IgD-negative memory B cell (primary cell): ENCODE data around the gene DPP10. TPM values are rescaled to one million over a fixed set of nuclear protein-coding genes. Genes with fewer than 3 reads are reported as not detected.
"Not testable (repeated sequence)": the region's sequence is repeated elsewhere in the genome, so short reads cannot be mapped to it uniquely, and the experiment has no call there.

Experiments
- H3K27ac Mint-ChIP-seq, 3 donors: one replicate each; pipeline ENCODE4 v1.8.0; 2020 to 2022; ENCODE audit warnings: mild to moderate bottlenecking in 3 of 3, mixed read lengths in 3 of 3, moderate library complexity in 1 of 3
- H3K27me3 Mint-ChIP-seq: one replicate; pipeline ENCODE4 v1.8.0; 2021; ENCODE audit warnings: mixed read lengths
- H3K36me3 Mint-ChIP-seq: one replicate; pipeline ENCODE4 v1.8.0; 2020; ENCODE audit warnings: mild to moderate bottlenecking, mixed read lengths
- H3K4me1 Mint-ChIP-seq, 3 donors: one replicate each; pipeline ENCODE4 v1.8.0; 2020 to 2022; ENCODE audit warnings: mixed read lengths in 3 of 3, mild to moderate bottlenecking in 1 of 3
- H3K4me3 Mint-ChIP-seq, 4 donors: one replicate each; pipeline ENCODE4 v1.8.0; 2020 to 2022; ENCODE audit warnings: mild to moderate bottlenecking in 4 of 4, mixed read lengths in 4 of 4, moderate library complexity in 3 of 4
- H3K9me3 Mint-ChIP-seq, 3 donors: one replicate each; pipeline ENCODE4 v1.8.0; 2020 to 2021; ENCODE audit warnings: mixed read lengths in 3 of 3, mild to moderate bottlenecking in 1 of 3
- polyA plus RNA-seq: library from polyadenylated mRNA; unstranded; fragments of 300-500 nt; fragmentation: Illumina TruSeq; gene quantifications from one replicate; pipeline ENCODE4 v1.2.3, GENCODE V29; 2021

Gene DPP10
- polyA plus RNA-seq, 1 donor from 2014 or later = not detected

DNA sequence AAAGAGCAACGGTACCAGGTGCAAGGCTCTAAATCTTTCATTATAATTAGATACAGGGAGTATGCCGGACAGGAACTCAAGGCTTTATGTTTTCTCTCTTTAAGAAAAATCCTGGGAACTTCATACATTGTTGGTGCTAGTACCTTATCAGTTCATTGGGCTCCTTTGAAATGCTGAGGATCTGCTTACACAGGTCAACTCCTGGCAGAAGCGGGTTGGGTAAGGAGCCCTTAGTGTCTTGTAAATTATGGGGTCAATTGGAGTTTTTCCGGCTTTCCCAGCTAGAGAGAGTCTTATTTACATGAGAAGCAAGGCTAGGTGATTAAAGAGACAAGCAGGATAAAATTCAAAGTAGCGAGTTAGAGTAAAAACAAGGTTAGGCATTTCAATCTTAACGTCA is 998.3 kb downstream of the DPP10 start:
- not testable (repeated sequence) for H3K27me3 Mint-ChIP-seq, H3K36me3 Mint-ChIP-seq, H3K4me1 Mint-ChIP-seq, H3K4me3 Mint-ChIP-seq, H3K27ac Mint-ChIP-seq
- peaks cover 7 to 16% (median 11%) of the 10 kb centered on the region in 3 donors for H3K9me3 Mint-ChIP-seq

DNA sequence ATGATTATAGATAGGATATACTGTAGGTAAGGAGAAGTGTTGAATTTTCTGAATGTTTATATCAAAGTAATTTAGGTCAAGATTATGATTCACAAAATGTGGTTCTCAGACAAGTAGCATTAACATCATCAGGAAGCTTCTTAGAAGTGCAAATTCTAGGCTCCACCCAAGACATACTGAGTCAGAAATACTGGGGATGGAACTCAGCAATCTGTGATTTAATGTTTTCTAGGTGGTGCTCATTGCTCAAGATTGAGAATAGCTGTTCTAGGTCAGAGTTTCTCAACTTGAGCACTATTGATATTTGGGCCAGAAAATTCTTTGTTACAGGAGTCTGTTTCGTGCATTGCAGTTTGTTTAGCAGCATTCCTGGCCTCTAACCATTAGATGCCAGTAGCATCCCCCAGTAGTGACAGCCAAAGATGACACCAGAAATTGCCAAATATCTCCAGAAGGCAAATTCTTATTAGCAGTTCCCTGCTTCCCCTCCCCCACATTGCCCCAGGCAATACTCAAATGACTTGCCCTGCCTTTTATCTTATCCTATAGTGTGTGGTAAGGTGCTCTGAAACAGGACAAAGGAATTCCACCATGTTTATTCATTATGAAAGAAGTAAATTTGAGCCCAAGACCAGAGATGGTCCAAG is 1001.2 kb downstream of the DPP10 start:
- H3K9me3 Mint-ChIP-seq = peaks cover 7 to 16% (median 13%) of the 10 kb centered on the region in 3 donors
- no peaks in the 10 kb centered on the region for H3K4me1 Mint-ChIP-seq
- no peak overlapping the region for H3K4me3 Mint-ChIP-seq
- H3K27ac Mint-ChIP-seq = no peak overlapping the region
- H3K36me3 Mint-ChIP-seq = no peaks in the 10 kb centered on the region
- no peaks in the 10 kb centered on the region for H3K27me3 Mint-ChIP-seq

DNA sequence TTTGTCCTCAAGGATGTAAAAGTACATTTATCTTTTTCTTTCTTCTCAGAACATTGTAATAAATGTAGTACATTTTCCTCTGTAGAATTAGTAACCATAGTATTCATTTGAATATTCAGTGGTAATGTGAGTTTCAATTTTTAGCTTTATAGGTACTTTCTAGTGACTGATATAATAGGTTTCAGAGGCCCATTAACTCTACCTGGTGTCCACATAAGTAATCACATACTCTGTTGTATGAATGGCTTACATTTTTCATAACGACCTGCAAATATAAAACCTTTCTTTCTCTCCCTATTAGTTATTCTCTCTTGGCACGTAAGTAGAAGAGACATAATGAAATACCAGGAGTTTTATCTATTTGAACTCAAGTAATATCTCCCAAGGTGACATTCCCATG is 1017.6 kb downstream of the DPP10 start:
- Mint-ChIP-seq H3K27me3 (no peaks in the 10 kb centered on the region), H3K4me3 (no peak overlapping the region), H3K36me3 (no peaks in the 10 kb centered on the region), H3K4me1 (no peaks in the 10 kb centered on the region), H3K27ac (no peak overlapping the region), H3K9me3 (peaks cover 0 to 5% (median 2%) of the 10 kb centered on the region in 3 donors)

DNA sequence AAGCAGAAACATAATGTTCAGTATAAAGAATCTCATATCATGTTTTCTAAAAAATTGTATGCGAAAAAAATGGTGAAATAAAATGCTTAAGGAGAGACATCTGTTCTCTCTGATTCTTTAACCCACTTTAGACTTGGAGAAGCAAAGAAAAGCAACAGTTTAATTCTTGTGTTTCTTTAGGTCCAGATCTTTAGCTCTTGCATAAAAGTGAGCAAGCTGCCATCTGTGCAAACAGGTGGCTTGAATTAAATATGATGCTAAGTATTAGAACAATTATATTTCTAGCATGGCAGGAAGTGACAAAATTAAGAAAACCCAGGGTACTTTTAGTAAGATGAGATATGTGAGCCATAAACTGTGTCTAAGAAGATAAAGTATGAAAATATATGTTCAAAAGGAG is 1038.3 kb downstream of the DPP10 start:
- Mint-ChIP-seq H3K27me3 (no peaks in the 10 kb centered on the region), H3K36me3 (peaks cover 2% of the 10 kb centered on the region), H3K4me1 (peaks cover 0 to 1% (median 0%) of the 10 kb centered on the region in 3 donors), H3K9me3 (peaks cover 5 to 24% (median 10%) of the 10 kb centered on the region in 3 donors), H3K27ac (no peak overlapping the region), H3K4me3 (no peak overlapping the region)

DNA sequence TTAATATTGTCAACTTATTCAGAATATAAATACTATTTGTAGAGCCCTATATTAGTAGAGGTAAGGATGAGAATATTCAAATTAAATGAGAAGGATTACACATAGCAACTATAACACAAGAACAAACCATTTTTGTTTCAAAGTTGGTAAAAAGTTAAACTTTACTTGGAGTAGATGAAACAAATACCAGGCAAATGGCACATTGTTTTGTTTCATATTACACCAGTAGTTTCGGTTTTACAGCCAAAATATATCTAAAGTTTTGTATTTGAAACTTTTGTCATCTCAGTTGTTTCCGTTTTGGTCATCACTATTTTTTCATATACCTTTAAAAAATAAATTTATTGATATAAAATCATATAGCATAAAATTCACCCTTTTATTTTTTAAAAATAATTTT is 1039.4 kb downstream of the DPP10 start:
- Mint-ChIP-seq H3K9me3 (peaks cover 5 to 14% (median 10%) of the 10 kb centered on the region in 3 donors), H3K27me3 (no peaks in the 10 kb centered on the region), H3K4me3 (no peak overlapping the region), H3K4me1 (peaks cover 0 to 1% (median 0%) of the 10 kb centered on the region in 3 donors), H3K27ac (no peak overlapping the region), H3K36me3 (no peaks in the 10 kb centered on the region)

DNA sequence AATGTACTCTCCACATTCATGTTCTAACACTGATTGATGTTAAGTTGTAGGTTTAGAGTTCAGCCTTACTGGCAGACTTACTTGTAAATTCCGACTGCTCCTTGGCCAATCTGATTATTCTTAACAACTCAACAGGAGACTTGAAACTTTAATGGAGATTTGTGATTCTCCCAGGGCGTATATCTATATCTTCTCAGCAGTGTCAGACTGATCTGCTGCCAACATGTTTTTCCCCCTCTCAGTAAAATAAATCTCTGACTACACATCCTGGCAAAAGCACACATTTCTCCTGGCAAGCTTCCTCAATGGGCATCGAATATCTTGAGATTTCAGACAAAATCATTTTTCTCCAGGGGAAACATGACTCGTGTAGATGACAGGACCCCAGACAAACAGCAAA is 1041.2 kb downstream of the DPP10 start:
- Mint-ChIP-seq H3K9me3 (peaks cover 3 to 14% (median 10%) of the 10 kb centered on the region in 3 donors), H3K4me1 (peaks cover 0 to 1% (median 0%) of the 10 kb centered on the region in 3 donors), H3K4me3 (no peak overlapping the region), H3K36me3 (no peaks in the 10 kb centered on the region), H3K27ac (peak overlapping the region in 1 of 3 donors; percentile 20), H3K27me3 (no peaks in the 10 kb centered on the region)

DNA sequence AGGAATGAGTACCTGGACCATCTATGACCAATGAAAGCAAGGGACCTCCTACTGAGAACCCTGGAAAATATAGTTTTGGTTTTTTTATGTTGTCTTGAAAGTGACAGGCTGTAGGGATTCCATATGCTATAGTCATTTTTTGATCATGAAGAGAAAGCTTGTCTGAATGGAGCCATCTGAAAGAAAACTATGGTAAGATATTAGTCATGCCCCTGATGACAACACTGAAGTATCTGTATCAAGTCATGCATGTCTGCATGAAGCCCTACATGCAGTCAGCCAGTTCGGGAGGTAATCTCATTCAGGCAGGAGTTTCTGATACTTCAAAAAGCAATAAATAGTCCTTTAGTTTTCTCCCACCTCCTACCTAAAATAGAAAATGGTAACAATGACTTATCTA is 1042.0 kb downstream of the DPP10 start:
- no peak overlapping the region for H3K27ac Mint-ChIP-seq
- no peaks in the 10 kb centered on the region for H3K27me3 Mint-ChIP-seq

DNA sequence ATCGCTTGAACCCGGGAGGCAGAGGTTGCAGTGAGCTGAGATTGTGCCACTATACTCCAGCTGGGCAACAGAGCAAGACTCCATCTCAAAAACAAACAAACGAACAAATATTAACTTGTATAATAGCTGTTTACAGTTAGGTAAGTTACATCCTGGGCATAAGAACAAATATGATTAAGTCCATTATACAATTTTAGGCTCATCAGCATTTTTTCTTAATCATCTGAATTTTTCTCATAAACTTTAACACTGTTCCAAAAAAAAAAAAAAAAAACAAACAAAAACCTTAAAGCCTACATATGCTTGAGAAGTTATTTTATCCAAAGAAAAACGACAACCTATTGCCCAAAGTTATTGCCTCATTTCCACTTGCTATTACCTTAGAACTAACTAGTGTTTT is 1042.5 kb downstream of the DPP10 start:
- Mint-ChIP-seq H3K27me3 (no peaks in the 10 kb centered on the region), H3K36me3 (no peaks in the 10 kb centered on the region), H3K4me1 (peaks cover 0 to 1% (median 0%) of the 10 kb centered on the region in 3 donors), H3K9me3 (peaks cover 3 to 9% (median 7%) of the 10 kb centered on the region in 3 donors), H3K4me3 (no peak overlapping the region), H3K27ac (no peak overlapping the region)

More for the DNA sequence above, 1042.0 kb downstream of the DPP10 start:
- Mint-ChIP-seq H3K36me3 (no peaks in the 10 kb centered on the region), H3K4me1 (peaks cover 0 to 1% (median 0%) of the 10 kb centered on the region in 3 donors), H3K4me3 (no peak overlapping the region), H3K9me3 (peaks cover 3 to 9% (median 7%) of the 10 kb centered on the region in 3 donors)

DNA sequence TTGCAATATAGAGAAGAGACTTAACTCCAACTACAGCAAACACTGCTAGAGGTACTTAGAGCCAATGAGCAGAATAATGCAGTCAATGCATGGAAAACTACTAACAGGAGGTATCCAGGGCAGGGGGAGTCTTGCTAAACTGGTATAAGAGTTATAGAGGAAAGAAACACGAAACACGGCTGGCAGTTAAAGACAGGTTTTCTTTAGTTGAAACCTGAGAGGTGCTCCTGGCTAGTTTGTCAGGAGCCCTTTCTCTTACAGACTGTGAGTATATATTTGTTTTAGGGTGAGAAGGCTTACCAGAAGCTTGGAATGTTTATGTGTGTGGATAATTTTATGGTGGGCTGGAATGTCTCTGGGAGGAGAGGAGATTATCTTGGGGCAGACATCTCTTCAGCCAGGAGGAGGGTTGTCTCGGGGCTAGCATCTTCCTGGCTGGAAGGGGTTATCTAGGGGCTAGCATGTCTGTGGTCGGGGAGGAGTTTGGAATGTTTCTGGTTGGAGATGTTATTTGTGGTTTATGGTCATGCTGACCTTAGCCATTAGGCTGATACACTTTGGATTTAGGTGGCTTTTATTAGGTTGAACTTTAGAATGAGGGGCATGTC is 1048.8 kb downstream of the DPP10 start:
- Mint-ChIP-seq H3K4me1 (no peaks in the 10 kb centered on the region), H3K36me3 (no peaks in the 10 kb centered on the region), H3K27ac (no peak overlapping the region), H3K27me3 (no peaks in the 10 kb centered on the region), H3K9me3 (peaks cover 1 to 3% (median 3%) of the 10 kb centered on the region in 3 donors), H3K4me3 (no peak overlapping the region)

DNA sequence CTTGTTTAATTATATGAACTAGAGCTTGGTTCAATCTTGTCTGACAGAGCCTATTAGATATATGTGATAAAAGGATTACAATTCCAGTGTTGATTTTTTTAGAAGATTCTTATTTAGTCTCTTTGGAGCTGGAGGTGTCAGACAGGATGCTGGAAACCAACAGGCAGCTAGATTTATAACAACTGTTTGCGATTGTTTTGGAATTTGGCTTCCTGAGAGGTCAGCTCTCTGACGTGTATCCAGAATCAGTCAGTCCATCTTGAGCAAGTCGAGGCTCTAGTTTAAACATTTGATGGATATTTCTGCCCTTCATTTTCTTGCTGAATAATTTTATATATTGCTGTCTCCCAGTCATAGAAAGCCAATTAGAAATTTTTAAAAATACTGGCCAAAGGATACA is 1062.9 kb downstream of the DPP10 start:
- Mint-ChIP-seq H3K36me3 (no peaks in the 10 kb centered on the region), H3K9me3 (peaks cover 3 to 18% (median 5%) of the 10 kb centered on the region in 3 donors), H3K4me1 (no peaks in the 10 kb centered on the region), H3K4me3 (no peak overlapping the region), H3K27ac (no peak overlapping the region), H3K27me3 (no peaks in the 10 kb centered on the region)

DNA sequence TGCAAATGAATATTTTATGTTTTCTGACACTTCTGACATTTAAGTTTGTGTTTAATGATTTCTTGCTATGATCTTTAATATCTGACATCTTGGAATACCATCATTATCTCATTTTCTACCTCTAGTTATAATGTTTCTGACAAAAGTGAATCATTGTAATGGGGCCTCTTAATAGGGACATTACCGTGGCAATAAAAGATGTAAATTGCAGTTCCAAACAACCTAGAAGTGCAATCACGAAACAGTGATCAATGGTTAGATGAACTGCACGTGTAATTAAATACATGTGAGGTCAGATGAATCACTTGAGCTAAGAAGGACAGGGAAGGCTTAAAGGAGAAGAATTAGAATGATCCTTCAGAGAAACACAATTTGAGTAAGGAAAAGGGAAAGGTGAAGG is 1078.3 kb downstream of the DPP10 start:
- H3K9me3 Mint-ChIP-seq = peaks cover 2 to 14% (median 2%) of the 10 kb centered on the region in 3 donors
- H3K36me3 Mint-ChIP-seq = no peaks in the 10 kb centered on the region
- no peak overlapping the region for H3K4me3 Mint-ChIP-seq
- no peaks in the 10 kb centered on the region for H3K4me1 Mint-ChIP-seq
- no peaks in the 10 kb centered on the region for H3K27me3 Mint-ChIP-seq
- H3K27ac Mint-ChIP-seq = no peak overlapping the region

DNA sequence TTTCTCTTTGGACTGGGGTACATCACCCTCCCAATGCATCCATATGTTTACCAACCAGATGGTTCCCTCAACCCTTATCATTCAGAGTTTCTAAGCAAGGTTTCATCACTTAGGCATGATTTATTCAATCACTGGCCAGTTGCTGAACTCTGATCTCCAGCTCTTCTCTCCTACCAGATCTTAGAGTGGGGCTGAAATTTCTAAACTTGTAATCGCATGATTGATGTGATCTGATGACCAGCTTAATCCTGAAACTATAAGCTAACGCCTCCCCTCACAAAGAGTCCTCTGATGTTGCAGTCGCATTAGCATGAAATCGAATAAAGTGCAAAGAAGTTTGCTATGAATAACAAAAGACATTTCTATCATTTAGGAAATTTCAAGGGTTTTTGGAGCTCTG is 1082.0 kb downstream of the DPP10 start:
- H3K36me3 Mint-ChIP-seq = no peaks in the 10 kb centered on the region
- no peaks in the 10 kb centered on the region for H3K4me1 Mint-ChIP-seq
- H3K27ac Mint-ChIP-seq = no peak overlapping the region
- no peak overlapping the region for H3K4me3 Mint-ChIP-seq
- H3K9me3 Mint-ChIP-seq = peaks cover 0 to 14% (median 9%) of the 10 kb centered on the region in 3 donors
- no peaks in the 10 kb centered on the region for H3K27me3 Mint-ChIP-seq

DNA sequence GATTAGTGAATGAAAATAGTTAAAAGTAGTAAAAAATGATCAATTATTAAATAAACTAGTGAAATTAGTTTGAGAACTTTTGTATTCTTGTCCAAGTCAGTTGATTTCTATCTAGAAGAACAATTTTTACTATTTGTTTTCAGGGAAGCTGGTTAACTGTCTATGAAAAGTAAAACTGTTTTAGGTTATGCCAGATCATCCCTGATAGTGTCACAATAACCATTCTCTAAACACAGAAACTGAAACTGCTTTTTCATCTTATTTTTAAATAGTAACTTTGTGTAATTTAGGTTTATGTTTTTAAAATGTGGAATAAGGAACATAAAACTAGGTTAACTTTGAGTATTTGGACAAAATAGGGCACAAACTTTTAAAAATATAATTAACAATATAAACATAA is 1087.2 kb downstream of the DPP10 start:
- no peaks in the 10 kb centered on the region for H3K27me3 Mint-ChIP-seq
- H3K4me1 Mint-ChIP-seq = no peaks in the 10 kb centered on the region
- peaks cover 0 to 8% (median 3%) of the 10 kb centered on the region in 3 donors for H3K9me3 Mint-ChIP-seq
- no peaks in the 10 kb centered on the region for H3K36me3 Mint-ChIP-seq
- H3K4me3 Mint-ChIP-seq = no peak overlapping the region
- no peak overlapping the region for H3K27ac Mint-ChIP-seq

DNA sequence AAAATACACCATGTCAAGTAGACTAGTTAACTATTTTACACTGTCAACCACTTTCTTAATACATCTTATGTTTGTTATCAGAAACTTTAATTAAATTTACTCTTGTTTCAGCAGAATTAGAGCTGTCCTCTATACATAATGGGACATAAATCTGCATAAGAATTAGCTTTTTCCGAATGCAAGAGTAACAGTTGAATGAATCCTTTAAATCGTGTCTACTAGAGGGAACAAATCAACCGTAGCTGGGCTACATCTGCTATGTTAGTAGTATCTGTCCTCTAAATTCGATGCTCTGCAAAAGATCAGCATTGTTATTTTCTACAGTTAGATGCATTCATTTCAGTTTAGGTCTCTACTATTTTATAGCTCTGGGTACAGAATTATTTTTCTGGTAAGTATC is 1090.6 kb downstream of the DPP10 start:
- no peaks in the 10 kb centered on the region for H3K4me1 Mint-ChIP-seq
- H3K27ac Mint-ChIP-seq = no peak overlapping the region
- H3K27me3 Mint-ChIP-seq = no peaks in the 10 kb centered on the region
- H3K36me3 Mint-ChIP-seq = no peaks in the 10 kb centered on the region
- H3K4me3 Mint-ChIP-seq = no peak overlapping the region
- peaks cover 0 to 3% (median 0%) of the 10 kb centered on the region in 3 donors for H3K9me3 Mint-ChIP-seq

DNA sequence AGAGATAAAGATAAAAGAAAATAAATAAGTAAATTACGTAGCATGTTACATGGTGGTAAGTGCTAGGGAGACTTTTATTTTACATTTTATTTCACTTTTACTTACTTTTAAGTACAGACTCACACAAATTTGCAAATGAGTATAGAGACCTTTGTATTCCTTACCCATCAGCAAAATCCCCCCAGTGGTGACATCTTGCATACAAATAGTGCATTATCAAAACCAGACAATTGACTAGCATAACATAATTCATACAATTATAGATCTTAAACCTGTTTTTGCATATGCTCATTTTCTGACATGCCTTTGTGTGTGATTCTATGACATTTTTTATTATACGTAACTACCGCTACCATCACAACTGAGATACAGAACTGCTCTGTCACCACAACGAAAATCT is 1099.4 kb downstream of the DPP10 start:
- Mint-ChIP-seq H3K27me3 (no peaks in the 10 kb centered on the region), H3K9me3 (peaks cover 0 to 13% (median 7%) of the 10 kb centered on the region in 3 donors), H3K4me3 (no peak overlapping the region), H3K36me3 (no peaks in the 10 kb centered on the region), H3K4me1 (no peaks in the 10 kb centered on the region), H3K27ac (no peak overlapping the region)

DNA sequence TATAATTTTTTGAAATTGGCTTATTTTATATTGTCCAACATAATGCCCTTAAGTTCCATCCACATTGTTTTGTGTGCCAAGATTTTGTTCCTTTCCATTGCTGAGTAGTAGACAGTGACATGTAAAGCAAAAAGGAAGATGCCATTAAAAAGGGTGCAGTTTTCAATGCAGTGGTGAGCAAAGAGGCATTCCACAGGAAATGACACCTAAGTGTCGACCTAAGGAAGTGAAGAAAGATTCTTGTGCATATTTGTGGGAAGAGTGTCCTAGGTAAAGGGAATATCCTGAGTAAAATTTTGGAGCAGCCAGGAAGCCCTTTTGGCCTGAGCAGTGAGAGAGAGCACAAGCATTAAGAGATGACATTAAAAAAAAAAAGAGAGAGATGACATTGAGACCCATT is 1099.9 kb downstream of the DPP10 start:
- Mint-ChIP-seq H3K27ac (no peak overlapping the region), H3K9me3 (peaks cover 0 to 13% (median 7%) of the 10 kb centered on the region in 3 donors), H3K4me3 (no peak overlapping the region), H3K36me3 (no peaks in the 10 kb centered on the region), H3K4me1 (no peaks in the 10 kb centered on the region), H3K27me3 (no peaks in the 10 kb centered on the region)
